ENCODE data around the gene ZNF763.

Gene ZNF763

GRCh38 chr19:12000152-12000981 lies 35.5 kb downstream of the ZNF763 start:
- no peak overlapping the region for H3K23ac ChIP-seq (ENCODE audit: low read depth, low read length, poor library complexity)
- no peak overlapping the region for H2BK12ac ChIP-seq (ENCODE audit: low read length)
- no peak overlapping the region for H4K8ac ChIP-seq (ENCODE audit: low read depth, low read length)
- DNase-seq (ENCODE audit: low spot score): no peak
- peaks cover 10 to 53% of the 10 kb centered on the region in 2 donors for H3K9me3 ChIP-seq (replicated peaks in 1 of 2; ENCODE audit: control insufficient read depth in 2 of 2, insufficient read depth in 1 of 2, low read depth in 1 of 2, low read length in 2 of 2)
- no peak overlapping the region for H2BK120ac ChIP-seq (ENCODE audit: low read depth, low read length)
- H3K4me3 ChIP-seq (ENCODE audit: low read length in 2 of 2): no peak overlapping the region
- no peak overlapping the region for H2BK5ac ChIP-seq (ENCODE audit: low read length)
- no peak overlapping the region for H2AFZ ChIP-seq (ENCODE audit: low read length)
- no peaks in the 10 kb centered on the region for H3K4me1 ChIP-seq (ENCODE audit: control insufficient read depth in 2 of 2, insufficient read depth in 1 of 2, low read depth in 1 of 2, low read length in 2 of 2)
- H3K9ac ChIP-seq (ENCODE audit: low read depth, low read length, poor library complexity): no peak overlapping the region
- no CpG with 5 or more reads among the region's 9 CpGs for WGBS, 2 donors (ENCODE audit: extremely low coverage in 2 of 2, insufficient read length in 2 of 2, insufficient replicate concordance in 1 of 2)
- peaks cover 2% of the 10 kb centered on the region for H3K79me1 ChIP-seq (ENCODE audit: low read depth, low read length)
- H4K91ac ChIP-seq (ENCODE audit: low read depth, low read length, poor library complexity): no peak overlapping the region
- H3K14ac ChIP-seq (ENCODE audit: low read length): no peak overlapping the region
- no peaks in the 10 kb centered on the region for H3K27me3 ChIP-seq (ENCODE audit: control insufficient read depth in 3 of 3, insufficient read depth in 3 of 3, low read depth in 1 of 3, low read length in 3 of 3)
- H3K27ac ChIP-seq (replicated peaks; ENCODE audit: low read length): no peak overlapping the region
- H3K4ac ChIP-seq (ENCODE audit: low read length): no peak overlapping the region
- H3K18ac ChIP-seq (ENCODE audit: low read length): no peak overlapping the region
- no peak overlapping the region for H3K4me2 ChIP-seq (ENCODE audit: insufficient read depth, low read length, poor library complexity, severe bottlenecking)
- H2BK15ac ChIP-seq (ENCODE audit: low read length): no peak overlapping the region
- H3K36me3 ChIP-seq (replicated peaks in 1 of 2; ENCODE audit: control insufficient read depth in 2 of 2, insufficient read depth in 2 of 2, low read length in 2 of 2): peaks cover 15 to 48% of the 10 kb centered on the region in 2 donors
- no peak overlapping the region for H2AK5ac ChIP-seq (ENCODE audit: low read depth, low read length)

- no peak overlapping the region for H3K4me3 ChIP-seq (ENCODE audit: low read length in 2 of 2)
Measured at GRCh38 chr19:12015015-12015752, 50.3 kb downstream of the ZNF763 start.

GRCh38 chr19:12015753-12016116 lies 50.9 kb downstream of the ZNF763 start:
- no peak overlapping the region for H2AK5ac ChIP-seq (ENCODE audit: low read depth, low read length)
- H3K23ac ChIP-seq (ENCODE audit: low read depth, low read length, poor library complexity): no peak overlapping the region
- H3K4ac ChIP-seq (ENCODE audit: low read length): no peak overlapping the region
- no peak overlapping the region for H3K9ac ChIP-seq (ENCODE audit: low read depth, low read length, poor library complexity)
- no peaks in the 10 kb centered on the region for H3K27me3 ChIP-seq (ENCODE audit: control insufficient read depth in 3 of 3, insufficient read depth in 3 of 3, low read depth in 1 of 3, low read length in 3 of 3)
- no peak overlapping the region for H2BK5ac ChIP-seq (ENCODE audit: low read length)
- peaks cover 44 to 93% of the 10 kb centered on the region in 2 donors for H3K36me3 ChIP-seq (replicated peaks in 1 of 2; ENCODE audit: control insufficient read depth in 2 of 2, insufficient read depth in 2 of 2, low read length in 2 of 2)
- no peak overlapping the region for H2BK12ac ChIP-seq (ENCODE audit: low read length)
- H4K8ac ChIP-seq (ENCODE audit: low read depth, low read length): no peak overlapping the region
- no peak overlapping the region for H2AFZ ChIP-seq (ENCODE audit: low read length)
- no peak for DNase-seq (ENCODE audit: low spot score)
- H3K27ac ChIP-seq (replicated peaks; ENCODE audit: low read length): no peak overlapping the region
- WGBS, 2 donors (ENCODE audit: extremely low coverage in 2 of 2, insufficient read length in 2 of 2, insufficient replicate concordance in 1 of 2): no CpG with 5 or more reads among the region's 2 CpGs
- peaks cover 48 to 97% of the 10 kb centered on the region in 2 donors for H3K9me3 ChIP-seq (replicated peaks in 1 of 2; ENCODE audit: control insufficient read depth in 2 of 2, insufficient read depth in 1 of 2, low read depth in 1 of 2, low read length in 2 of 2)
- no peak overlapping the region for H3K14ac ChIP-seq (ENCODE audit: low read length)
- H3K4me3 ChIP-seq (ENCODE audit: low read length in 2 of 2): no peak overlapping the region
- no peak overlapping the region for H4K91ac ChIP-seq (ENCODE audit: low read depth, low read length, poor library complexity)
- no peak overlapping the region for H2BK15ac ChIP-seq (ENCODE audit: low read length)
- no peak overlapping the region for H3K18ac ChIP-seq (ENCODE audit: low read length)
- no peak overlapping the region for H3K4me2 ChIP-seq (ENCODE audit: insufficient read depth, low read length, poor library complexity, severe bottlenecking)
- H3K4me1 ChIP-seq (ENCODE audit: control insufficient read depth in 2 of 2, insufficient read depth in 1 of 2, low read depth in 1 of 2, low read length in 2 of 2): no peaks in the 10 kb centered on the region
- no peak overlapping the region for H2BK120ac ChIP-seq (ENCODE audit: low read depth, low read length)
- H3K79me1 ChIP-seq (ENCODE audit: low read depth, low read length): peaks cover 2% of the 10 kb centered on the region

More at GRCh38 chr19:12015015-12015752, 50.3 kb downstream of the ZNF763 start:
- Histone ChIP-seq H3K36me3 (replicated peaks in 1 of 2; ENCODE audit: control insufficient read depth in 2 of 2, insufficient read depth in 2 of 2, low read length in 2 of 2) (peaks cover 44 to 88% of the 10 kb centered on the region in 2 donors), H4K8ac (ENCODE audit: low read depth, low read length) (no peak overlapping the region), H2BK5ac (ENCODE audit: low read length) (no peak overlapping the region), H3K4ac (ENCODE audit: low read length) (no peak overlapping the region), H3K27me3 (ENCODE audit: control insufficient read depth in 3 of 3, insufficient read depth in 3 of 3, low read depth in 1 of 3, low read length in 3 of 3) (no peaks in the 10 kb centered on the region), H2AK5ac (ENCODE audit: low read depth, low read length) (no peak overlapping the region), H3K79me1 (ENCODE audit: low read depth, low read length) (peaks cover 2% of the 10 kb centered on the region), H2BK15ac (ENCODE audit: low read length) (no peak overlapping the region), H3K9me3 (replicated peaks in 1 of 2; ENCODE audit: control insufficient read depth in 2 of 2, insufficient read depth in 1 of 2, low read depth in 1 of 2, low read length in 2 of 2) (peaks cover 48 to 94% of the 10 kb centered on the region in 2 donors), H3K14ac (ENCODE audit: low read length) (no peak overlapping the region), H2BK120ac (ENCODE audit: low read depth, low read length) (no peak overlapping the region), H3K4me1 (ENCODE audit: control insufficient read depth in 2 of 2, insufficient read depth in 1 of 2, low read depth in 1 of 2, low read length in 2 of 2) (no peaks in the 10 kb centered on the region), H4K91ac (ENCODE audit: low read depth, low read length, poor library complexity) (no peak overlapping the region), H3K9ac (ENCODE audit: low read depth, low read length, poor library complexity) (no peak overlapping the region), H3K23ac (ENCODE audit: low read depth, low read length, poor library complexity) (no peak overlapping the region), H3K4me2 (ENCODE audit: insufficient read depth, low read length, poor library complexity, severe bottlenecking) (no peak overlapping the region), H3K27ac (replicated peaks; ENCODE audit: low read length) (no peak overlapping the region), H2BK12ac (ENCODE audit: low read length) (no peak overlapping the region), H2AFZ (ENCODE audit: low read length) (no peak overlapping the region), H3K18ac (ENCODE audit: low read length) (no peak overlapping the region)
- WGBS, 2 donors (ENCODE audit: extremely low coverage in 2 of 2, insufficient read length in 2 of 2, insufficient replicate concordance in 1 of 2): no CpG with 5 or more reads among the region's 9 CpGs
- DNase-seq (ENCODE audit: low spot score): no peak
